GM12874 (cell line): Measurements from ENCODE around the gene ANO4.

Experiments used
- TF ChIP-seq, protein P1 (sequence below): IDR thresholded peaks from 2 replicates; pipeline ENCODE4 v1.5.1; 2011; ENCODE audit warnings: low read depth, mild to moderate bottlenecking, control low read depth, low read length, moderate library complexity; ENCODE audit not compliant: insufficient read depth

ANO4 gene

DNA sequence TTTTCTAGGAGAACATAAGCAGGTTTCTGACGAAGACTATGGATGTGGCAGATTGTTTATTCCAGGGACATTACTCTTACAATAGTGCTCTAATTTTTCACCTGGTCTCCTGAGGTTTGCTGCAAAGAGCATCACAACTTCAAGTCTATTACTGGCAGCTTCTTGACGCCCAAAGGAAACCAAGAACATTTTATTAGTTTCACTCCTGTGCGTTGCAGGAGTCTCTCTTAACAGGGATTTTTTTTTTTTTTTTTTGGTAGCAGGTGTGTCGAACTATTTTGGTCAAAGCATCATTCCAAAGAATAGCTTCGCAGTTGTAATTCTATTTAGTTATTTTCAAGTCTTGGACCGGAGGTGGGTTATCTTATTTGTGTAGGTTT is 1.2 kb downstream of the ANO4 start:
- TF ChIP-seq, protein P1, sequence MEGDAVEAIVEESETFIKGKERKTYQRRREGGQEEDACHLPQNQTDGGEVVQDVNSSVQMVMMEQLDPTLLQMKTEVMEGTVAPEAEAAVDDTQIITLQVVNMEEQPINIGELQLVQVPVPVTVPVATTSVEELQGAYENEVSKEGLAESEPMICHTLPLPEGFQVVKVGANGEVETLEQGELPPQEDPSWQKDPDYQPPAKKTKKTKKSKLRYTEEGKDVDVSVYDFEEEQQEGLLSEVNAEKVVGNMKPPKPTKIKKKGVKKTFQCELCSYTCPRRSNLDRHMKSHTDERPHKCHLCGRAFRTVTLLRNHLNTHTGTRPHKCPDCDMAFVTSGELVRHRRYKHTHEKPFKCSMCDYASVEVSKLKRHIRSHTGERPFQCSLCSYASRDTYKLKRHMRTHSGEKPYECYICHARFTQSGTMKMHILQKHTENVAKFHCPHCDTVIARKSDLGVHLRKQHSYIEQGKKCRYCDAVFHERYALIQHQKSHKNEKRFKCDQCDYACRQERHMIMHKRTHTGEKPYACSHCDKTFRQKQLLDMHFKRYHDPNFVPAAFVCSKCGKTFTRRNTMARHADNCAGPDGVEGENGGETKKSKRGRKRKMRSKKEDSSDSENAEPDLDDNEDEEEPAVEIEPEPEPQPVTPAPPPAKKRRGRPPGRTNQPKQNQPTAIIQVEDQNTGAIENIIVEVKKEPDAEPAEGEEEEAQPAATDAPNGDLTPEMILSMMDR = no peak

DNA sequence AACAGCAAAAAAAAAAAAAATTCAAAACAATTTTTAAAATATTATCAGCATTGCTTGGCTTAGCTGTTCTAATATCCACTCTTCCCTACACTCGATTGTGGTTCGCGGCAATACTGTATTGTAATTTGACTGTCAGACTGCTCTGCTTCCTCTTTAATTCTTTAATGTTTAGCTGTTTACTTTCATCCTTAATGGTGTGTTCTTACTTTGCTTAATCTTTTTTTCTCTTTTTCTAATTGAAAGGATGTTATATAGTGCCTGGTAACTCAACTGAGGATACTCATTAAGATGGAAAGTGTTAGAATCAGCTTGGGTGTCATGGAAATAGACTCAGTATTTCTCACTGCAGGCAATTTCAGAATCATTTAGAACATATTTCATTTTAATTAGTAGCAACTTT is 2.0 kb downstream of the ANO4 start:
- TF ChIP-seq, protein P1 = no peak

DNA sequence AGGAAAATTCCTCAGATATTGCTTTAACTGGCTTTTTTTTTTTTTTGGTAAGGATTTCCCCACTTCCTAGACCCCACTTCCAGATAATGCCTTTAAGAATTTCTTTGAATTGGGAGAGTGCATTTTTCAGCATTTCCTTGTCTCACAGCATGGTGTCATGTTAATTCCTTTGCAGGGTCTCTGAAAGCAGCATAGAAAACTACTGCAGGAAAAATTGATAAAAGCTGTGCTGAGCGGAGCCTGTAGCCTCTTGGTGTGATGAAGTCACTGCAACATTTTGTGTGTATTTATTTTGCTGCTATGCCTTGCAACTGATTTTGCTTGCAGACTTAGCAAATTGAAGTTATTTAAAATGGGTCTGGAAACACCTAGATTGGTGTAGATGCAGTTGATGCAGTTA is 2.7 kb downstream of the ANO4 start:
- TF ChIP-seq, protein P1 = no peak

DNA sequence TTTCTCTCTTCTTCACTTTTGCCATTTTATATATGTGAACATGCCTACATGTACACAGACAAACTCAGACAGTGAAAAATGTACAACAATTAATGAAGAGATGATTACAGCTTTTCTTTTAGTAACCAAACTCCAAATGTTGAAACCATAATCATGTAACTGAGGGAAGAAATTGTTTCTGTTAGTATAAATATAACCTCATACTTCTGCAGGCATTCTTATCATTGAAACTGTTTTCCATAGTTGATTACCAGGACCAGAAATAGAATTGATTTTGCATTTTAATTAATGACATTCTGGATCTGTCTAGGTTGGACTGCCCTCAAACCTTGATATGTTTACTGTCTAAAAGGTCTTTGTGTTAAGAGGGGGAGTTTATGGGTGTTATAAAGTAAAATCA is 3.2 kb downstream of the ANO4 start:
- TF ChIP-seq, protein P1 = no peak

DNA sequence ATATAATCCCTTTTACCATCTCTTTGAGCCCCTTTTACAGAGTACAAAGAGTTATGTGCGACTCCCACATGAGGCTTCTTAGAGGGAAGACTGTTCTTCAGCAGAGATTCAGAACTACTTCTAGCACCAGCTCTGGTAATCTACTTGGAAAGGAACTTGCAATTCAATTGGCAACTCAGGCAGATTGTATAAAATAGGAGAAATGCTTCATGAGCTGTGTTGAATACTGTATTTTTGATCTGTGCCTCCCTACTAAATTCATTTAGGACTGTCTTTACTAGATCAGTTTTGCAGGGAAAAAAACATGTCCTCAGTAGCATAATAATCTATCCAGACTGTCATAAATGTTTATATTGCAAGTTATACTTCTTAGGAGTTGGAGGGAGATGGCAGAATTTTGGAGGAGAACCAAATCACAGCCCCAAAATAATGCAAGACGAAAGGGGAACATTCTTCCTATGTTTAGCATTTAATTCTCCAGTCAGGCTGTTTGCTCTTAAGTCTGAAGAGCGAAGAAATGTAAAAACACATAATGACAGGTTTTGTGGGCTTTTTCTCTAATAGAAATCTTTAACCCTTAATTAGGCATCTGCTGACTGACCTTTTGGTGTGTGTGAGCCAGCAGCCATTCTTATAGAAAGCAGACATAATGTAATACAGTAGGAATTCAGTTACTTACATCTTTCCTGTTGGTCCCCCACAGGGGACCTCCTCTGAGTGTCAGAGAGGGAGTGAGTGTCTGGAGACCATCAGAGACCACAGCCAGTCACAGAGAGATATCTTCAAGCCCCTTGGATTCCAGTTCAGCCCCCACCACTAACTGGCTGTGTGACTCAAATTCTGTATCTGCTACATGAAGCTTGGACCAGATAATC is 3.9 kb downstream of the ANO4 start:
- TF ChIP-seq, protein P1 = no peak

DNA sequence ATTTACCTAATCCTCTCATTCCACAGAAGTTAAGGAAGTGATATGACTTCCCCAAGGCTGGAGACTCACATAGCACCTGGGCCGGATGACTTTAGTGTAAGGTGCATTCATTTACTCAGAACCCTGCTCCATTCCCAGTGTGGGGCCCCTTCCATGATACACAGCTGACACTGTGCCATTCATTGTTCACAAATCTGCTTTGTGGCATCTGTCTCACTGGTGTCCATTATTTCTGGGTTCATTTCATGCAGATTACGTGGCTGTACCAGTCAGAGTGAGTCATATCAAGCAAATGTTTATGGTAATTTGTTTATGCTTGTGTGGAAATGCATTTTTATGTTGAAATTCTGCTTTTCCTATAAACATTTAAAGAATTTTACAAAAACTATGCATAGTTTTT is 5.2 kb downstream of the ANO4 start:
- TF ChIP-seq, protein P1 = no peak

DNA sequence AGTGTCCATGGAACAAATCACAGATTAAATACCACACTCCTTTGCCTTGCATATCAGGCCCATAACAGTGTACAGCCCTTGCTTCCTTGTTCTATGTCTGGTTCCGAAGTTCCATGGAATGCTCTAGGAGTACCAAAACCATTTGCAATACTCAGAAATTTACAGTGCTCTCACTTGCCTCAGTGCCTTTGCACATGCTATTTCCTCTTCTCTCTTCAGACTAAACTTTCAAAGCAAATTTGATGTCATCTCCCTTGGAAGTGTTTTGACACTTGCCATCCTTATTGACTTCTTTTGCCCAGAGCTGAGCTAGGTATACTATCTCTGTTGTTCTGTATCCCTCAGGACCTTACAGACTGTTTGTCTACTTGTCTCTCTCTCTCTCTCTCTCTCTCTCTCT is 6.1 kb downstream of the ANO4 start:
- TF ChIP-seq, protein P1 = no peak
